Astrocyte (in vitro differentiated cells and primary cell): Measurements from ENCODE around the gene CDH10.

Source experiments
- CTCF ChIP-seq: IDR thresholded peaks from 2 replicates; pipeline ENCODE4 v1.5.1; 2011; ENCODE audit warnings: low read depth, mild to moderate bottlenecking, inconsistent platforms, low read length, moderate library complexity; ENCODE audit not compliant: insufficient read depth
- EZH2 ChIP-seq: IDR thresholded peaks from 2 replicates; pipeline ENCODE4 v1.6.1; 2012; ENCODE audit warnings: mild to moderate bottlenecking, low read length, inconsistent platforms; ENCODE audit not compliant: insufficient read depth

- no peak for TF ChIP-seq CTCF
- TF ChIP-seq EZH2 = no peak
These were observed 200.4 kb downstream of the CDH10 start for GRCh38 chr5:24444414-24444813.
